Measurements from ENCODE around the gene EAF2.
A peak's percentile ranks its signal among the peaks of the same experiment; 100 is the strongest.

Gene EAF2

GRCh38 chr3:121800906-121801305 lies 34.1 kb upstream of the EAF2 start:
- DNase-seq (ENCODE audit: extremely low read depth, insufficient read length), result no peak
- H3K27me3 ChIP-seq (replicated peaks; ENCODE audit: control insufficient read depth, insufficient read depth, low read length), result no peaks in the 10 kb centered on the region
- H3K36me3 ChIP-seq (ENCODE audit: control insufficient read depth, insufficient read depth, low read length), result peaks cover 2% of the 10 kb centered on the region
- no peak overlapping the region for H3K4me3 ChIP-seq (replicated peaks; ENCODE audit: low read depth, low read length)
- no peak for TF ChIP-seq CTCF (IDR thresholded peaks at IDR 0.05; ENCODE audit: insufficient read depth, low read length, poor library complexity, severe bottlenecking)

- Histone ChIP-seq H3K27me3 (replicated peaks; ENCODE audit: control insufficient read depth, insufficient read depth, low read length) (no peaks in the 10 kb centered on the region), H3K4me3 (replicated peaks; ENCODE audit: low read depth, low read length) (no peak overlapping the region), H3K36me3 (ENCODE audit: control insufficient read depth, insufficient read depth, low read length) (peaks cover 2% of the 10 kb centered on the region)
- no peak for TF ChIP-seq CTCF (IDR thresholded peaks at IDR 0.05; ENCODE audit: insufficient read depth, low read length, poor library complexity, severe bottlenecking)
- DNase-seq (ENCODE audit: extremely low read depth, insufficient read length), result no peak
Observed at GRCh38 chr3:121803771-121804320, 31.2 kb upstream of the EAF2 start.

GRCh38 chr3:121809249-121809648 lies 25.8 kb upstream of the EAF2 start:
- DNase-seq (ENCODE audit: extremely low read depth, insufficient read length), result peak; percentile 67

GRCh38 chr3:121817753-121818152 lies 17.3 kb upstream of the EAF2 start:
- H3K27me3 ChIP-seq (replicated peaks; ENCODE audit: control insufficient read depth, insufficient read depth, low read length), result no peaks in the 10 kb centered on the region
- TF ChIP-seq CTCF (IDR thresholded peaks at IDR 0.05; ENCODE audit: insufficient read depth, low read length, poor library complexity, severe bottlenecking), result no peak
- no peak overlapping the region for H3K4me3 ChIP-seq (replicated peaks; ENCODE audit: low read depth, low read length)
- DNase-seq (ENCODE audit: extremely low read depth, insufficient read length), result no peak
- H3K36me3 ChIP-seq (ENCODE audit: control insufficient read depth, insufficient read depth, low read length), result peaks cover 7% of the 10 kb centered on the region

More at GRCh38 chr3:121809249-121809648, 25.8 kb upstream of the EAF2 start:
- H3K4me3 ChIP-seq (replicated peaks; ENCODE audit: low read depth, low read length), result no peak overlapping the region
- TF ChIP-seq CTCF (IDR thresholded peaks at IDR 0.05; ENCODE audit: insufficient read depth, low read length, poor library complexity, severe bottlenecking), result no peak
- H3K36me3 ChIP-seq (ENCODE audit: control insufficient read depth, insufficient read depth, low read length), result peaks cover 12% of the 10 kb centered on the region
- H3K27me3 ChIP-seq (replicated peaks; ENCODE audit: control insufficient read depth, insufficient read depth, low read length), result no peaks in the 10 kb centered on the region

- no peak for TF ChIP-seq CTCF (IDR thresholded peaks at IDR 0.05; ENCODE audit: insufficient read depth, low read length, poor library complexity, severe bottlenecking)
- no peak overlapping the region for H3K4me3 ChIP-seq (replicated peaks; ENCODE audit: low read depth, low read length)
- no peak for DNase-seq (ENCODE audit: extremely low read depth, insufficient read length)
- peaks cover 7% of the 10 kb centered on the region for H3K36me3 ChIP-seq (ENCODE audit: control insufficient read depth, insufficient read depth, low read length)
- H3K27me3 ChIP-seq (replicated peaks; ENCODE audit: control insufficient read depth, insufficient read depth, low read length), result no peaks in the 10 kb centered on the region
Observed at GRCh38 chr3:121818578-121818977, 16.4 kb upstream of the EAF2 start.

GRCh38 chr3:121819236-121819635 lies 15.8 kb upstream of the EAF2 start:
- Histone ChIP-seq H3K27me3 (replicated peaks; ENCODE audit: control insufficient read depth, insufficient read depth, low read length) (no peaks in the 10 kb centered on the region), H3K4me3 (replicated peaks; ENCODE audit: low read depth, low read length) (no peak overlapping the region), H3K36me3 (ENCODE audit: control insufficient read depth, insufficient read depth, low read length) (peaks cover 7% of the 10 kb centered on the region)
- DNase-seq (ENCODE audit: extremely low read depth, insufficient read length), result no peak
- TF ChIP-seq CTCF (IDR thresholded peaks at IDR 0.05; ENCODE audit: insufficient read depth, low read length, poor library complexity, severe bottlenecking), result no peak
